GM21390 (cell line): Measurements from ENCODE around the gene IL10.
"Not testable (repeated sequence)": the region's sequence is repeated elsewhere in the genome, so short reads cannot be mapped to it uniquely, and the experiment has no call there.

ENCODE experiments used
- ATAC-seq: cut with Tn5 transposase; IDR thresholded peaks from one replicate; pipeline ENCODE4 v1.9.1; 2021; ENCODE audit not compliant: unreplicated experiment

IL10 gene

DNA sequence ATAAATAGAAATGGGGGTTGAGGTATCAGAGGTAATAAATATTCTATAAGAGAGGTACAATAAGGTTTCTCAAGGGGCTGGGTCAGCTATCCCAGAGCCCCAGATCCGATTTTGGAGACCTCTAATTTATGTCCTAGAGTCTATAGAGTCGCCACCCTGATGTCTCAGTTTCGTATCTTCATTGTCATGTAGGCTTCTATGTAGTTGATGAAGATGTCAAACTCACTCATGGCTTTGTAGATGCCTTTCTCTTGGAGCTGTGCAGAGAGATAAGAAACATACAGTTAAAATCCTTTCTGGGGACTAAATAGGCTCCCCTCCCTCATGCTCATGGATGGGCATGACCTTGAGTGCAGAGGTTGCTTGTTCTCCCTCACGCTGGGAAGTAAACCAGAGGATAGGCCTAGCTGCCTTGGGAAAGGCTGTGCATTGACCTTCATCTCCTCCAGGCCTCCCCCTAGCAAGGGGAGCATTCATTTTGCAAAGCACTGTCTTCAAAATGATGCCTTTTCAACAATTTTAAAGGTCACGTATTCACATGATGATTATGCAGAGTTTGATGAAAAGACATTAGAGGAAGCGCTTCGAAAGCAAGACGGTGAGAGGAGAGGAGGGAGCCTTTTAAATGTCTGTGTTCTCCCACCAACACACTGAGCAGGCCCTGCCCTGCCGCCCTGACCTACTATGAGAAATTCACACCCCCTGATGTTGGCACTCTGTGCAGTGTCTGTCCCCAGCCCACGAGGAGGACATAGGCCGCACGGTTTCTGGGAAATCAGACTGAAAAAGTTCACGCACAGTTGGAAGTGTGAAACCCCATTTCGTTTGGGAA, 3.6 kb downstream of the IL10 start:
- peak; percentile 7 for ATAC-seq

DNA sequence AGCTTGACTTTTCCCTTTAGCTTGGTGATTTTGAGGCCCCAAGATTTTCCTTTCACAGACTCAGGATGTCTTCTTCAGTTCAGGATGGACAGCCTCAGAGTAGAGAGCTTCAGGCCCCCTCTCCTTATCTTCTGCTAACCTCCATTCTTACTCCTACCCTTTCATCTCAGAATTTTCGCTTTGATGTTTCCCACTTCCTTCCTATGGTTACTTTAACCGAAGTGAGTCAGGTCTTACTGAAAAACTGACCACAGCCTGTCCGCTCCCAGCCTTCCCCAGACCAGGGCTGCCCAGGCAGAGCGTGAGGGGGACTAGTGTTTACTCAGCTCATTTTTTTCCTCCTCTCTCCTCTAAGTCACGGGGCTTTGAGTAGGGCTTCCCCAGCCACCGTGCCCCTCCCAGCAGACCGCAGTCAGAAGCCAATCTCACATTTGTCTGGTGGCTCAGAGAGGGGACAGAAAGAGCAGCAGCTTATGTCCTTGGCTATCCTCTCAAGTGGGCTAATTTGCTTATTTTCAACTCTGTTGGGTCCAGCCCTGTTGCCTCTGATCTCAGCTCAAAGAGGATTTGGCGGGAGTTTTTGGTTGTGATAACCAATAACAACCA, 5.9 kb downstream of the IL10 start:
- ATAC-seq = peak; percentile 45

DNA sequence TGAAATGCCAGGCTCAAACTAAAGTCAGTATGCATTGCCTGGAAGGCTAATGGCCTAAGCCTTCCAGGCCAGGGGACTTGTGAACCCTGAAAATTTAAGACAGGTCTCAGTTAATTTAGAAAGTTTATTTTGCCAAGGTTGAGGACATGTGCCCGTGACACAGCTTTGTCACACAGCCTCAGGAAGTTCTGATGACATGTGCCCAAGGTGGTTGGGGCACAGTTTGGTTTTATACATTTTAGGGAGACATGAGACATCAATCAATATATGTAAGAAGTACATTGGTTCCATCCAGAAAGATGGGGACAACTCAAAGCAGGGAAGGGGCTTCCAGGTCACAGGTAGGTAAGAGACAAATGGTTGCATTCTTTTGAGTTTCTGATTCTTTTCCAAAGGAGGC, 6.5 kb downstream of the IL10 start:
- not testable (repeated sequence) for ATAC-seq

DNA sequence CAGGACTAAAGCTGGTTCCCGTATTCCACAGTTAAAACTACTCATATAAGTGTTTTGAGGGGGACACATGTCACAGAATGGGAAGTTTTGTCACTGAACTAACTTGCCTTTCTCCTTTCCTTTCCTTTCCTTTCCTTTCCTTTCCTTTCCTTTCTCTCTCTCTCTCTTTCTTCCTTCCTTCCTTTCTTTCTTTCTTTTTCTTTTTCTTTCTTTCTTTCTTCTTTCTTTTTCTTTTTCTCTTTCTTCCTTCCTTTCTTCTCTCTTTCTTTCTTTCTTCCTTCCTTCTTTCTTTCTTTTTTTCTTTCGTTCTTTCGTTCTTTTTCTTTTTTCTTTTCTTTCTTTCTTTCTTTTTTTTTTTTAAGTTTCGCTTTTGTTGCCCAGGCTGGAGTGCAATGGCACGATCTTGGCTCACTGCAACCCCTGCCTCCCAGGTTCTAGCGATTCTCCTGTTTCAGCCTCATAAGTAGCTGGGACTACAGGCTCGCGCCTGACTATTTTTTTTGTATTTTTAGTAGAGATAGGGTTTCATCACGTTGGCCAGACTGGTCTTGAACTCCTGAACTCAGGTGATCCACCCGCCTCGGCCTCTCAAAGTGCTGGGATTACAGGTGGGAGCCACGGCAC, 9.4 kb downstream of the IL10 start:
- not testable (repeated sequence) for ATAC-seq

DNA sequence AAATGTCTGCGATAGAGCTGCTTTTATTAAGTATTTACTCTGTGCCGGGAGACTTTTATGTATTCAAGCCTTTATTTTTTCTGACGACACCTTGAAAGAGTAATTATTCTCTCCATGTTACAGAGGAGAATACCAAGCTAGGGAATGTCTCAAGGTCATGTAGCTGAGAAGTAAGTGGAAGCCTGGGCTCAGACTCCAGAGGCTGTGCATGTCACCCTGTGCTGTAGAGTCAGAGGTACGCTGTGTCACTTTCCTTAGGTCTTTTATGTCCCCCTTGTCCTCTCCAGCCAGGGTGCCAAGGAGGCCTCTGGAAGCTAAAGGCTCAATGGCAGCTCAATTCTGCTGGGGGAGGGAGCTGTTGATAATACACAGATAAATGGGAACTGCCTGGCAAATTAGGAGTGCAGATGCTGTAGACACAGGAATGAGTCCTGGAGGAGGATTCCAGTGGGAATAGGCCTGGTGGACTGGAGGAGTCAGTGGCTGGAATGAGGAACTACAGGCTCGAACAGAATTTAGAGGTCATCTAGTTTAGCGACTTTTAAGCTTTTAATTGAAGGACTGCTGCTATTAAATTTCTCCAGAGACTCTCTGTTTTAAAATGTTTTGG, 11.0 kb downstream of the IL10 start:
- ATAC-seq = no peak

- no peak for ATAC-seq
Measured at GRCh38 chr1:206760590-206760989, 11.7 kb downstream of the IL10 start.

- no peak for ATAC-seq
Measured at GRCh38 chr1:206757524-206758266, 14.6 kb downstream of the IL10 start.

GRCh38 chr1:206754011-206754410, 18.3 kb downstream of the IL10 start:
- no peak for ATAC-seq

- ATAC-seq = no peak
Measured at GRCh38 chr1:206753141-206753540, 19.2 kb downstream of the IL10 start.

DNA sequence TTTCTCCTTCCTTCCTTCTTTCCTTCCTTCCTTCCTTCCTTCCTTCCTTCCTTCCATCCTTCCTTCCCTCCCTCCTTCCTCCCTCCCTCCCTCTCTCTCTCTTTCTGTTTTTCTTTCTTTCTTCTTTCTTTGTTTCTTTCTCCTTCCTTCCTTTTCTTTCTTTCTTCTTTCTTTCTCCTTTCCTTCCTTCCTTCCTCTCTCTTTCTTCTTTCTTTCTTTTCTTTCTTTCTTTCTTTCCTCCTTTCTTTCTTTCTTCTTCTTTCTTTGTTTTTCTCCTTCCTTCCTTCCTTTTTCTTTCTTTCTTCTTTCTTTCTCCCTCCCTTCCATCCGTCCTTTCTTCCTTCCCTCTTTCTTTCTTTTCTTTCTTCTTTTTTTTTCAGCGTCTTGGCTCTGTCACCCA, 19.8 kb downstream of the IL10 start:
- no peak for ATAC-seq

DNA sequence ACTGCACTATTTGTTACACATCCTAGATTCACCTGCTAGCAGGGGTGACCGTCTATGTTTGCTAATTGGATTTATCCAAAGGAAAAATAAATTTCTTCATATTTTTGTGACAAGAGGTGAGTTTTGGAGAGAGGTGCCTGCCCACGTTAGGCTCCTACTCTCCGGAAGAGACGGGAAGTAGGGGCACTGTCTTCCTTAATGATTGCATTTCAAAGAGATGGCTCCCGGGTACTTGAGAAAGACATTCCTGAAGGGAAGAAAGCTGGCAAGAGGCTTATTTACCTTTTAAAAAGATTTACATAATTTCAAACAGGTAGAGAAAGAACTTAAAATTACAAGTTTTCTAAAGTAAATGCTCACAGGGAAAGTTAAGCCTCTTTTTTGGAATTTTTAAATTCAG, 20.4 kb downstream of the IL10 start:
- no peak for ATAC-seq

- no peak for ATAC-seq
Measured at GRCh38 chr1:206748348-206749030, 23.8 kb downstream of the IL10 start.

DNA sequence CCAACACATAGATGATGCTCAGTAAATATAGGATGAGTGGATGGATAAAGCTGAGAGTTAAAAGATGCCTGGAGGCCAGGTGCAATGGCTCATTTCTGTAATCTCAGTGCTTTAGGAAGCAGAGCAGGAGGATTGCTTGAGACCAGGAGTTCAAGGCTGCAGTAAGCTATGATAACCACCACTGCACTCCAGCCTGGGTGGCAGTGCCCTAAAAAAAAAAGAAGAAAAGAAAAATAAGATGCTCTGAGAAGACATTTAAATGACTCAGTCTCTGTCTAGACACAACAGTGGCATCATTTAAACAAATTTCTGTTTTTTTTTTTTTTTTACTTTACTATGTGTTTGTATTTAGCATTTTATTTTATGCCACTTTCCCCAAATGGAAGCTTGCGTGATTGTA, 27.0 kb downstream of the IL10 start:
- no peak for ATAC-seq

DNA sequence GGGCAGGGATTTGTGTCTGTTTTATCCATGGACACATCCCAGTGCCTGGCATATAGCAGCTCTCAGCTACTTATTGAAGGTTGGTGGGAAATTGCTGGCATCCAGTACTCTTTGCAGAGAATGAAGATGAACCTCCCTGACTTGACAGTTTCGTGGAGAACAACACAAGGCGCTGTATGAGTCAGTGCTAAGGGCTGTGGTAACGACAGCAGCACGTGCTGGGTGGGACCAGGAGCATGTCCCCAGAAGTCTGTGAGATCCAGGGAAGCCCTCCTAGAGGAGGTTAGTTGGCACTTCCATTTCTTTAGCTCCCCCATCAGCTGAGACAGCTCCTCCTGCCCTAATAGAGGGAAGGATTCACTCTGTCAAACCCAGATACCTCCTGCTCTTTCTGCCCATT, 27.6 kb downstream of the IL10 start:
- ATAC-seq = no peak

DNA sequence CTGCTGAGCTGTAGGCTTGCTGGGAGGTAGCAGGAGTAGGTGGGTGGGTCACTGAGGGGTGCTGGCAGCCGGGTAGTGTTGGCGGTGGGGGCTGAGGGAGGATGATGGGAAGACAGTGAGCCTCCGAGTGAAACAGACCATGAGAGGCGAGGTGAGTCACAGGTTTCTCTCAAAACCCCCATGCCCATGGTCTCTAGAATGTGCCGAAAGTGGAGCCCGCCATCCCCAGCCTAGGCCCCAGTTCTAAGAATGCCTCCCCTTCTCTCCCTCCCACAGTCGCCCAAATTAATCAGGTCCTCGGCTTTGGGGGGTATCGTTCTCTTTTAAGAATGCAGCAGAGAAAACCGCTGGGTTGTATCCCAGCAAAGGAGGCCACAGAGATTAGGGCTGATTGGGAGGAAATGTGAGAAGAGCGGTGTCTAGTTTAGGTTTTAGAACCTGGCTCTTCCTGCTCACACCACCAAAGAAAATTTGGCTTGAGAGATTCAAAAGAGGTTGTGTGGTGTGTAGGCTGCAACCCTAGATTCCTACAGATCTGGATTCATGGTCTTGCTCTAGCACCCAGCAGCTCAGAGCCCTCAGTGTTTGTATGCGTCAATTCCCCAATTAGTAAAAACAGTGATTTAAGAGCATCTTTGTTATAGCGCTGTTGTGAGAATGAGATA, 29.4 kb downstream of the IL10 start:
- ATAC-seq = no peak

DNA sequence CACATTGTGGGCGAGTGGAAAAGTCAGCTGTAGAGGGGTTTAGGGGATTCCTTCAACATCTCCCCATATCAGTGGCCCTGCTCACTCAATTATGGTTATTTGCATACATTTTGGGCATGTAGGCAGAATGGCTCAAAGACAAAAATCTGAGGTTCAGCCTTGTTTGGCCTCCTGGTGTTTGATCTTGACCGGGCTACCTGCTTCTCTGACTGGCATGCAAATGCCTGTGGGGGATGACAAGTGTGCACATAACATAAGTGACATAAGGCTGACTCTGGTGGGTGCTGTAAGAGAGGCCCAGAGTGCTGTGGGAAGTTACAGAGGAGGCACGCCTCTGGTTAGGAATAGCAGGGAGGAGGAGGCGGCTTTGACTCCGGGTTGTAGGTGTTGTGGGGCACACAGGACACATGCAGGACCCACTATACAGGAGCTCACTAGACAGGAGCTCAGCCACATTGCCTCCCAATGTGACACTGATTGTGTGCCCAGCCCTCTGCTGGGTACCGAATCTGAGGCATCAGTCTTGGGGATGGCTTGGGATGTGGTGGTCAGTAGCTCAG, 31.1 kb downstream of the IL10 start:
- ATAC-seq = no peak

- ATAC-seq = peak; percentile 79
Measured at GRCh38 chr1:206739411-206740076, 32.8 kb downstream of the IL10 start.

- no peak for ATAC-seq
Measured at GRCh38 chr1:206738370-206739366, 33.6 kb downstream of the IL10 start.
